GM10248 (cell line): ENCODE data around the gene AKR1C1.
"Not testable (repeated sequence)": the region's sequence is repeated elsewhere in the genome, so short reads cannot be mapped to it uniquely, and the experiment has no call there.

ENCODE experiments used
- CTCF ChIA-PET: fragments of 300-600 bp; sonication (Branson Sonifier 250); formaldehyde crosslinking; extraction: SDS; loops from one replicate; lab custom pipeline; 2021; ENCODE audit warnings: antibody characterized with exemption; lab: Yijun Ruan, JAX
- POLR2A ChIA-PET: fragments of 350-650 bp; sonication (Branson Sonifier 250); formaldehyde crosslinking; extraction: SDS; loops from one replicate; lab custom pipeline; 2020; ENCODE audit warnings: antibody characterized with exemption; lab: Yijun Ruan, JAX
- DNase-seq: peaks from one replicate; pipeline ENCODE4 v3.0.0; 2012; ENCODE audit errors: extremely low spot score
- TF ChIP-seq, protein P1 (sequence below): IDR thresholded peaks from 2 replicates; pipeline ENCODE4 v1.5.1; 2012; ENCODE audit warnings: mild to moderate bottlenecking, low read depth; ENCODE audit errors: extremely low read depth, missing control alignments, control extremely low read depth

AKR1C1 gene

GRCh38 chr10:4962876-4963814 is at the start of gene AKR1C1:
Gene AKR1C1 (plus strand): TSS chr10:4963415. CDS start chr10:4963445, 30 bp downstream.
- POLR2A ChIA-PET, CTCF ChIA-PET, DNase-seq: not testable (repeated sequence)

- DNase-seq, result no peak
- TF ChIP-seq, protein P1, sequence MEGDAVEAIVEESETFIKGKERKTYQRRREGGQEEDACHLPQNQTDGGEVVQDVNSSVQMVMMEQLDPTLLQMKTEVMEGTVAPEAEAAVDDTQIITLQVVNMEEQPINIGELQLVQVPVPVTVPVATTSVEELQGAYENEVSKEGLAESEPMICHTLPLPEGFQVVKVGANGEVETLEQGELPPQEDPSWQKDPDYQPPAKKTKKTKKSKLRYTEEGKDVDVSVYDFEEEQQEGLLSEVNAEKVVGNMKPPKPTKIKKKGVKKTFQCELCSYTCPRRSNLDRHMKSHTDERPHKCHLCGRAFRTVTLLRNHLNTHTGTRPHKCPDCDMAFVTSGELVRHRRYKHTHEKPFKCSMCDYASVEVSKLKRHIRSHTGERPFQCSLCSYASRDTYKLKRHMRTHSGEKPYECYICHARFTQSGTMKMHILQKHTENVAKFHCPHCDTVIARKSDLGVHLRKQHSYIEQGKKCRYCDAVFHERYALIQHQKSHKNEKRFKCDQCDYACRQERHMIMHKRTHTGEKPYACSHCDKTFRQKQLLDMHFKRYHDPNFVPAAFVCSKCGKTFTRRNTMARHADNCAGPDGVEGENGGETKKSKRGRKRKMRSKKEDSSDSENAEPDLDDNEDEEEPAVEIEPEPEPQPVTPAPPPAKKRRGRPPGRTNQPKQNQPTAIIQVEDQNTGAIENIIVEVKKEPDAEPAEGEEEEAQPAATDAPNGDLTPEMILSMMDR, result no peak
- CTCF ChIA-PET, result no interaction called here
- POLR2A ChIA-PET, result no interaction called here
These were observed 48.9 kb upstream of the AKR1C1 start for GRCh38 chr10:4914213-4914850.

DNA sequence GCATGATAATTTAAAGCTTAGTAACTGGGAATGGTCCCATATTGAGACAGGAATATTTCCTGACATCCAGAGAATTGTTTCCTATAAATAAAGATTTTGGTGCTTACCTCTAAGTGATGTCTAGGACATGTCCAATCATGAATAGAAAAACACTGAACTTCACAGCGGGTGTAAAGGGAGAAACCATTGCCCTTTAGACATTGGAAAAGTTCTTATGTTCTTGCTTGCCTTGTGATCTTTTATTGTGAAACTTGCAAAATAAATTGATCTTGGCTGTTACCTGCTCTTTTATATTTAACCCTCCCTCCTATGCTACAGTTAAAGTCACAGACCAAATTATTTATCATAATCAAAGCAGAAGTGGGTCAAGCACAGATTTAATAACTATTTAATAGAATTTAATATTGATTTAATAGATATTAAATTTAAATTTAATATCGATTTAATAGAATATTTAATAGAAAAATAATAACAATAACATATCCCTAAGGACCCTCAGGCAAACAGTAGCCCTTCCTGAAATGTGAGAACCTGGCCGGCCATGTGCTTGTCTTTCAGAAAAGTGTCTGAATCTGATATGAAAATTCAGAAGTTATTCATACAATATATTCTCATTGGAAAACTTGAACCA is 47.0 kb upstream of the AKR1C1 start:
- ChIA-PET CTCF (no interaction called here), POLR2A (no interaction called here)
- TF ChIP-seq, protein P1, result no peak
- no peak for DNase-seq

- POLR2A ChIA-PET, result no interaction called here
- no peak for DNase-seq
- TF ChIP-seq, protein P1, result no peak
- CTCF ChIA-PET, result no interaction called here
These were observed 45.0 kb upstream of the AKR1C1 start for GRCh38 chr10:4918236-4918635.

- POLR2A ChIA-PET, DNase-seq, CTCF ChIA-PET: not testable (repeated sequence)
These were observed 38.7 kb upstream of the AKR1C1 start for GRCh38 chr10:4924482-4924881.

DNA sequence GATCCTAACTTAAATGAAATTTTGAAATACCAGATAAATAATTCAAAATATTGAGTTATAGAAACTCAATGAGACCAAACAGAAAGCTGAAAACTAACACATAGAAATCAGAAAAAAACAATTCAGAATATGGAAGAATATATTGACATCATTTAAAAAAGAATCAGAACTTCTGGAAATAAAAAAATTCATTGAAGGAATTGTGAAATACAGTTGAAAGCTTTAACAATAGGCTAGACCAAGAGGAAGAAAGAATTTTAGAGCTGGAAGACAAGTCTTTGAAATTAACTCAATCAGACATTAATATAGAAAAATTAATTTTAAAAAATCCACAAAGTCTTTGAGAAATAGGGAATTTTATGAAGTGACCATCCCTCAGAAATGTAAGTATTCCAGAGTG is 36.8 kb upstream of the AKR1C1 start:
- POLR2A ChIA-PET, result no interaction called here
- CTCF ChIA-PET, result no interaction called here
- TF ChIP-seq, protein P1, result no peak
- DNase-seq, result no peak

DNA sequence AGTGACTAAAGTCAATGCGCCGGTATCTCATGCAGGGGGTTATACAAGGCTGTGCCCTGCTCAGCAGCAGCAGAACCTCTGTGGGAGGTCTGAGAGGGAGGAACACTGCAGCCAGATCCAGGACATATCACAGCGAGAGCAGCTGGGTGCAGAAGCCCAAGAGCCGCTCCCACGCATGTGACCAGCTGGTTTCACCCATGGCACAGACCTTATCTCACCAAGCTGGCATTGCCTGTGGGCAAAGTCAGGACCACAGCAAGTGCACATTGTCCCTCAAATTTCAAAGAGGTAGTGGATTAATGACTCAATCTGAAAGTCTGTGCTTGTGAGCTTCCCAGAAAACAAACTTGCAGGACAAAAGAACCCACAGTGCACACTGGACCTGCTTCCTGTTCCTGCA is 31.6 kb upstream of the AKR1C1 start:
- TF ChIP-seq, protein P1, result no peak
- ChIA-PET POLR2A (no interaction called here), CTCF (no interaction called here)
- DNase-seq, result no peak
